ENCODE measurements around the gene PHLPP2.

PHLPP2 gene

DNA sequence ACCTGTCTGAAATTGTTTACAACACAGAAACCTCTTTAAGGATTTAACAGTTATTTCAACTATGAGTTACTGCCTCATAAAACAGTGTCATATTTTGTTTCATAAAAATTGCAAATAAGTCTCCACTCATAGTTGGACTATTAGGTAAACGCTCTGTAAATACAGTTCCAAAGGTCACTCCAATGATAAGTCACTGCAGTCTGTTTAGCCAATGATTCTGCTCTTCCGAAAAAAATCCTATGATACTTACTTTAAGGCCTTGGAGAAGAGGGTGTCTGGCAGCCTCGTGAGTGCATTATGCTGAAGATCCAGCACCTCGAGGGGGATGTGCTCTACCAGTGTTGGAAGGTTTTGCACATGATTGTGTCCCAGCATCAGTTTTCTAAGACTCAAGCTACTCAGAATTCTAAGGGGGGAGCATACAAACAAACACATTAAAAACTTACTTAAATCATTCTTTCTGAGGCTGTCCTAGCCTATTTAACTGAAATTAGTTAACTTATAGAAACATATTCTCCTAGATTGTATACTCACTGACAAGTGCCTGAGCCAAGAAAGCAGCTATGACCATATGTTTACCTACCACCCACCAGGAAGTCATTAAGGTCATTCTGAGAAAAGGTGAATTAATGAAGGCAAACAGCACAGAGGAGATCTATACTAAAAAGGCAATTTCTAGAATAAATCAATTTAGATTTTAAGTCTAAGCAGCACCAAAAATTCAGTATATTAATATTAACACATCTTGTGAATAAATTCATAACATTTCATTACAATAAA is 57.4 kb downstream of the PHLPP2 start:
- no peak for DNase-seq (ENCODE audit: low spot score)

DNA sequence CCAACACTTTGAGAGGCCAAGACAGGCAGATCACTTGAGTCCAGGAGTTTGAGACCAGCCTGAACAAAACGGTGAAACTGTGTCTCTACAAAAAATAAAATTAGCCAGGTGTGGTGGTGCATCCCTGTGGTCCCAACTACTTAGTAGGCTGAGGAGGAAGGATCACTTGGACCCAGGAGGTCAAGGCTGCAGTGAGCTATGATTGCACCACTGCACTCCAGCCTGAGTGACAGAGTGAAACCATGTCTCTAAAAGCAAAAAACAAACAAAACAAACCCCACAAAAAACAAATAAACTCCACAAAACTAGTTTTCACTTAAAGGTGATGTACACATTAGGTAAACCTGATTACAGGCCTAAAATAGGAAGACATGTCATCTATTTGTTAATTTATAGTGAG is 58.2 kb downstream of the PHLPP2 start:
- no peak for DNase-seq (ENCODE audit: low spot score)

DNA sequence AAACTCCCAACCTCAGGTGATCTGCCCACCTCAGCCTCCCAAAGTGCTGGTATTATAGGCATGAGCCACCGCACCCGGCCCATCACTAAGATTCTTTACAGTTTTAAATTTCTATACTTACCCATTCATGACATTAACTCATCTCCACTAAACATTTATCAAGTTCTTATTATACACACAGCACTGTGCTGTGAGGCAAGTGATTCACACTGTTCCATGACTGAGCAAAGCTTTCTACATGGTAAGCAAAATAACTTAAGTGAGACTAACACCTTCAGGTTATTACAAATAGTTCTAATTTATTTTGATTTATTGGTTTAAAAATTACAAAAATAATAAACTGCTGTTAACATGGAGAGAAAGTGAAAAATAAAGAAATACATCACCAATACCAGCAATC is 65.0 kb downstream of the PHLPP2 start:
- DNase-seq (ENCODE audit: low spot score): no peak

DNA sequence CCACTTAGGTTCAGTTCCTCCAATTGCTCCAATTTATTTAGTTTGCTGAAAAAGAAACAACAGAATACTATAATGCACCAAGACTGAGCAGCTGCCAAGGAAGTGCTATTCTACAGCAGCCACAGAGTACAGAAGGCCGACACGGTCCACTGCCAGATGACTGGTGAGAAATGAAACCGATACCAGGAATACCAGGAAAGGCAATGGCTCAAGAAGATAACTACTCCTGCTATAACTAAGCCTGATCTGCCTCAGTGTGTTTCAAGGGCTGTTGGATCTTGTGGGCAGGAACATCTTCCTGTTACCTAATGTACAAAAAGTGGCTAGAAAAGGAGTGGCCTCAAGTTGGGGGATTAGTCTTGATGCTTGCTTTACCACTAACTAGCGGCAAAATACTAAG is 65.7 kb downstream of the PHLPP2 start:
- no peak for DNase-seq (ENCODE audit: low spot score)

DNA sequence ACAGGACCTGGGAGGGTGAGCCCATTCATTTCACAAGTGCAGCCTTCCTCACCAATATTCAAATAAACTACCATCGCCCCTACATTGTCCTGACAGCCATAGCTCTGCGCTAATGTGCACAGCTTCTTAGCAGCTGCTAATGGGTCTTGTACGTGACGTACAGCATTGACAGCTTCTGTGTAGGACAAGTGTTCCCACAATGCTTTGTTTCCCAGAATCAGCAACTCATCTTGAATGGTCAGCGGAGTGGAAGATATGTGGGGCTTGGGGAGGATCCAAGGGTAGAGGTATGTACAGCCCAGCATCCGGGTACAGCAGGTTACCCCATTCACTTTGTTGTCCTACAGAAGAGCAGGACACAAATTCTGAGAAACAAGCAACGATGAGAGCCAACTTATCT is 74.8 kb downstream of the PHLPP2 start:
- no peak for DNase-seq (ENCODE audit: low spot score)

DNA sequence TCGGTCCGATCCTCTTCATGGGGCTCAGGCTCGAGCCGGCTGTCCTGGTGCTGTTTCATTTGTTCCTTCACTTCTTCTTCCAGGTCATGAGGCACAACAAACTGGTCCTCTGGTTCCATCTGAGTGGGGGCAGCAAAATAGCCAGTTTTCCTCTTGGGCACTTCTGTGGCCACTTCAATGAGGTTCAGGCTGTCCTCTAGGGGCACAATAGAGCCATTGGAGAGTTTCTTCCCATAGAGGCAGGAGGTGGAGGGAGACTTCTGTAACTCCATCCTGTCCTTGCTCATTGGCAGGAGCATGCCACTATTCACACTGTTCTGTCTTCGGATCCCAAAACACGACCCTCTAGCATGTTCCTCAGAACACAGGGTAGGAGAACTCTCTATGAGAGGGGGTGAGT is 75.6 kb downstream of the PHLPP2 start:
- DNase-seq (ENCODE audit: low spot score): no peak

DNA sequence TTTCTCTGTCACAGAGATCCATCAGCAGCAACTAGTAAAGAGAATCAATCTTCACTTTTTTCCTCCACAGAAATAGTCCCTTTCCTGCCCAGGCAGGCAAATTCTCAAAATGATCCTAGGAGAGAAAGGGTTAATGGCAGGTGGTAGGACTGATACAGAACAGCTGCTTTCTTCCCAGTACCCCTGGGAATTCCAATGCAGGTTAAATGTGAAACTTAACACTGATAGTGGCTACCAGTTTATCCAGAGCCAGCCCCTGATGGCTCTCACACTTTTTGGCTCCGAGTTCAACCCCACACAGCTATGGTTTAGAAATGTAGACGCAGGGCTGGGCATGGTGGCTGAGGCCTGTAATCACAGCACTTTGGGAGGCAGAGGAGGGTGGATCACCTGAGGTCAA is 76.3 kb downstream of the PHLPP2 start:
- DNase-seq (ENCODE audit: low spot score): no peak

DNA sequence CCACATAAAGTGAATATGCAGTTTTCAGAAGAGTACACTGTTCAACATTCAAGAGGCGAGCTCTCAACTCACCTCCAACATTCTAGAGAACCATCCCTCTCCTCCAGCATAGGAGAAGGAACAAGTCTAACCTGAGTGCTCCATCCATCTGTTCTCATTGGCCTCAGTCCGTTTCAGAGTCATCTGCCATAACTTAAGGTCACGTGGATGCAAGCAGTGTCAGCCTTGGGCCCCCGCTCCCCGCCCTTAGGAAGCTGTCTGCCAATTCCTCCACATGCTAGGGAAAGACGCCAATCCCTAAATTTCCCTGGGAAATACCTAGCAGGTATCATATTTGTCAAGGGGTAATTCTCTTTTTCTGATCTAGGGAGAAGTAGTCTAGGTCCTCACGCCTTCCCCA is 77.1 kb downstream of the PHLPP2 start:
- DNase-seq (ENCODE audit: low spot score): no peak

DNA sequence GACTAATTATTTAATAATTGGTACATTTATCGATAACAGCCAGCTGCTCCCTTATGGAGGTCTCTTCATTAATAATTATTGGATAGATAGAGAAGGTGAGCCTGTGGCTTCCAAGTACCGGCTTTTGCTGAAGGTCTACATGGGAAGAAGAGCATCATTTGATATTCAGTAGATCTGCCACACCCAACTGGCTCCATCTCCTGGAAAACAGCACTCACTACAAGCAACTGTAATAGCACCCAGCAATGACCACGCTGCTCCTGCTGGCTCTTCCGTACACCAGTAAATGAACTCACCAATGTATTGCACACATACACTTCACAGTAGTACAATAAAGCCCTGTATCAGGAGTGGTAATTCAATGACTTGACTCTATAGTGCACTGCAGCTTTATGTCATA is 79.1 kb downstream of the PHLPP2 start:
- DNase-seq (ENCODE audit: low spot score): no peak

DNA sequence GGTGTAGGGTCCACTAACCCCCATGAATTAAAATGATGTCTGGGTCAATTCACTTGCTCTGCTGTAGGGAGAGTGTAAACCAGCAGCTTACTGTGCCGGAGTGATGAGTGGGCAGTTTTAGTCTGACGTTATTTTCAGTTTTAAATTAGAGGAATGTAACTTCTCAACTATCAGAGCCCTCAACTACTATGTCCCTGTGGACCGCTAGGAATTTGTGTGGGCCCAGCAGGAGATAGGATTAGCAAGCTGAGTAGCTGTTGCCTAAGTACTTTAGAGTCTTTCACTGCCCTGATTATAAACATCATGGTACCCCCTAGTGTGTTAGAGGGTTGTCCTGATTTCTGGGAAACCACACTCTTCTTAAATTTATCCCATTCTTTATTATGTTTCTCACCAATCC is 87.1 kb downstream of the PHLPP2 start:
- no peak for DNase-seq (ENCODE audit: low spot score)

DNA sequence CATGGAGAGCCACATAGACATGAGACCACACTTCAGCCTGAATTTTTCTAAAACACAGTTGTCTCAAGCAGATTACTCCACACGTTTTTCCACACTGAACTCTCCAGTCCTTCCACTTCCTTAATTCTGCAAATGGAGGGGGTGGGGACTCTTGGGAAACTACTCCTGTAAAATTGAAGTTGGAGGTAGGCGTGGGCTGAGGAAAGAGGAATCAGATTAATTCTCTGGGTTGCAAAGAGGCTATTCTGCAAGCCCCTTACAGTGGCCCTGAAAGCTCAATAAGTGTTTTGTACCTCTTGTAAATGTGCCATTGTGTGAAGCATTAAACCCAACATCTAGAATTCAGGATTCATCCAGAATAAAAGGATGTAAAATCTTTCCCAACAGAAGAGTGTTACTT is 88.9 kb downstream of the PHLPP2 start:
- DNase-seq (ENCODE audit: low spot score): no peak

DNA sequence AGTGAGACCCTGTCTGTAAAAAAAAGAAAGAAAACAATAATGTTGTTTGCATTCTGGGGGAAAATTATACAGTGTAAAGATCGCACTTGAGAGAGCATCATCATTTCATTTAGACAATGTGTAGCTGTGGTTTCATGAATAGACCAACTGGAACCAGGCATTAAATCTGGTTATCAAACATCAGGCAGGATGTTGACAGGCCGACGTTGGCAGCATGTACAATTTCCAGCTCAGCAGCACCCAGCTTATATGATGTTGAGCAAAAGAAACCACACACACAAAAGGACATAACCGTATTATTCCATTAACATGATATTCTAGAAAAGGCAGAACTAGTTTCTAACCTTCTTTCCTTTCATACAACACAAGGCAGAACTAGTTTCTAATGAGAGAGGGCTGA is 92.7 kb downstream of the PHLPP2 start:
- DNase-seq (ENCODE audit: low spot score): no peak

DNA sequence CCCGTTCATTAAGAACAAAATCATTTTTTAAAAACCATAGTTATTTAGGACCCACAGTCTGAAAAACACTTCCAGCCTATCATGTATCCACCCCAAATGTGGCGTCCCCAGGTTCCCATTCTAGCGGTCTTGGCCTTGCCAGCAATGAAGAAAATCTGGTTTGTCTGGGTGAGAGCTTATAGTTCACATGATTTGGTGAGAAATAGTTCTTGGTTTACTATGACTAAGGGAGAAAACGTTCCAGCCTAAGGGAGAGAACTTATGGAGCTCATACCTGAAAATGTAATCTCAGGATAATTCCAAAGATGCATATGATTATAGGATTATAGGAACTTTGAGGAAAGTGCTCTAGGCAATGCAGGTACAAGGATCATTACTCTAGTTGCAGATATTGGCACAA is 93.7 kb downstream of the PHLPP2 start:
- DNase-seq (ENCODE audit: low spot score): no peak

DNA sequence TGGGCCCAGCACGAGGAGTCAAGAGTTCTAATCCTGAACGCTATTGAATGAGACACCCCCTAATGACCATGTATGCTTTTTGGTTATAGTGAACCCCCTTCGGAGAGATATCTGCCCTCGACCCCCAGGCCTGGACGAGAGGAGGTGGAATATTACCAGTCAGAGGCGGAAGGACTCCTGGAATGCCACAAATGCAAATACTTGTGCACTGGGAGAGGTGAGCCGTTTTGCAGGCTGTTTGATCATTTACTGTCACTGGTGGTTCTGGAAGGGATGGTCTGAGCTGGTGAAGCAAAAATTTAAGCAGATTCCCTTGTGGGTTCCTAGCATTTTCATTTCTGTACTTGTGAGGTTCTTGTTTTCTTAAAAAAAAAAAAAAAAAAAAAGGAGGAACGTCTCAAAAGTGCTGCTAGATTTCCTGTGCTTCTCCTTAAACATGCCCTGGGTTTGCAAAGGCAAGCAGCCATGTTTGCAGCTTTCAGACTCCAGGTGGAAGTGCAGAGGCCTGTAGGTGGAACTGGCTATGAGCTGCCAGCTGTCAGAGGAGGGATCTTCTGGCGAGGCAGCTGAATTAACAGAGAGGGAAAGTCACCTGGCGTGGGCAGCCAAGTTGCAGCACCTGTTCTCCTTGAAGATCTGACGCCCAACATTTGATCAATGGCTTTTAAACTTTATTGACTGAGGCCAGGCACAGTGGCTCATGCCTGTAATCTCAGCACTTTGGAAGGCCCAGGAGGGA is 95.1 kb downstream of the PHLPP2 start:
- DNase-seq (ENCODE audit: low spot score): no peak

DNA sequence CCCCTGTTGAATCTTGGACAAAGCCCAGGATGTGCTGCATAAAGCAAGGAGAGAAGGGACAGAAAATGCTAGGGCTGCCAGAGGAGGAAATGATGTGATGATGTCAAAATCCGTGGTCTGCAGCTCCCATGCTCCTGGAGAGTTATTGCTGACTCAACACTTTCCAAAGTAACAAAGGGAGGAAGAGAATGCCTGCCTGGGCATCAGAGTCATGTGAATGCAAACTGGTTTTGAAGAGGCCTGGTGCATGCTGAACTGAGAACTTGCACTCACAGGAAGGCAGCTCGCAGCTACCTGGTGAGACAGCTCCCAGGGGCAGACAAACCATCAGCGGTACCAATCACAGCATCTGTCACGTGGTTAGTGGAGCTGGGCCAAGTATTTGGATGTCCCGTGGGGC is 95.7 kb downstream of the PHLPP2 start:
- DNase-seq (ENCODE audit: low spot score): no peak

DNA sequence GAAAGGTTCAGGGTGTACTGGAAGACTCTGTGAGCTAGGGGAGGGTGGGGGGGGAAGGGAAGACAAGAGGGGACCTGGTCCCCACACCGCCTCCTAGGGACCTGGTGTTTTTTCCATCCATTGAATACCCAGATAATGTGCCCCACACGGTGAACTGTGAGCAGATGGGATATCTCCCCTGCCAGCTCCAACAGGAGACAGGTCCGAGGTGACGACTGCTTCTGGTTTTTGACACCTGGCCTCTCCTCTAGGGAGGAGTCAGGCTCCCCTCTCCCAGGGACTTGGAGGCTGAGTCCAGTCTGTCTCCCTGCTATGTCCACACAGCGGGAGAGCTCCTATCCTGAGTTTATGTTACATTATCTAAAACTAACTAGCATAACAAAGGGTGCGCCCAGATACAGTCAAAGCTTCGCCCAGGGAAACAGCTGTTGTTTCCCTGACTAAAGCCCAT is 96.7 kb downstream of the PHLPP2 start:
- no peak for DNase-seq (ENCODE audit: low spot score)

DNA sequence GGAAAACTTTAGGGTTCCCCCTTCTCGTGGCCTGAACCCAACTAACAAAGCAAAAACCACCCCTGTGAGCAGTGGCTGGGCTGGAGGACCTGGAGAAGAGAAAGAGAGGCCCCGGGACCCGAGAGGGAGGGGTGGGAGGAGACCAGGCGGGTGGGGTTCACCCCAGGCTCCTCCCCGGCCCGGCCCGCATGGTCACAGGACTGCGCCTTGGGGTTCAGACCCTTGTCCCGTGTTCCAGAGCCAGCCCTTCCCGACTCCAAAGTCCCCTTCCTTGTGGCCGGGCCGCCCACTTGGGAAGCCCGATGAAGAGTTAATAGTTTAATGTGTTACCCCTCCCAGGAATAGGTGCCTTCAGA is 97.7 kb downstream of the PHLPP2 start:
- DNase-seq (ENCODE audit: low spot score): no peak

DNA sequence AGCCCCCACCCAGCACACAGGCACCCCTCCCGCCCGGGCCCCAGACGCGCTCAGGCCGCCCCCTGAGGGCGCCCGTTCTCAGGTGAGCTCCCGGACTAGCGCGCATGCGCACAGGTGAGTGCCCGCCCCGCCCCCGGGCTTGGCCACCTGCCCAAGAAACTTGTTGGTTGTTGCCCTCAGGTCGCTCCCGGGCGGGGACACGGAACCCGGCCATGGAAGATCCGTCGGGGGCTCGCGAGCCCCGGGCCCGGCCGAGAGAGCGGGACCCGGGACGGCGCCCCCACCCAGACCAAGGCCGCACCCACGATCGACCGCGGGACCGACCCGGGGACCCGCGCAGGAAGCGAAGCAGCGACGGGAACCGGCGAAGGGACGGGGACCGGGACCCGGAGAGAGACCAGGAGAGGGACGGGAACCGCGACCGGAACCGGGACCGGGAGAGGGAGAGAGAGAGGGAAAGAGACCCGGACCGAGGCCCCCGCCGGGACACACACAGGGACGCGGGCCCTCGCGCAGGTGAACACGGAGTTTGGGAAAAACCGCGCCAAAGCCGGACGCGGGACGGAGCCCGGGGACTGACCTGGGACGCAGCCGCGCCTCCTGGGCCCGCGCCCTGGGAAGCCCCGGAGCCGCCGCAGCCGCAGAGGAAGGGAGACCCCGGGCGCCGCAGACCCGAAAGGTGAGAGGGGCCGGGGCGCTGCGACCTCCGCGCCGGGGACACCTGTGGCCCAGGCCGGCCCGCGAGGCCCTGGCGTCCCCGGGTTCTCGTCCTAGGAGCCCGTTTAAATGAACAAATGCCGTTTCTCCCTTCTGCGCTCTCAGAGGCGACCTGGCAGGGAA is 98.3 kb downstream of the PHLPP2 start, which contains the start of gene MARVELD3:
MARVELD3 (plus strand) TSS at position 167 of the 840 bp plus-strand sequence; CDS start at position 213, 46 bp downstream.
- no peak for DNase-seq (ENCODE audit: low spot score)

DNA sequence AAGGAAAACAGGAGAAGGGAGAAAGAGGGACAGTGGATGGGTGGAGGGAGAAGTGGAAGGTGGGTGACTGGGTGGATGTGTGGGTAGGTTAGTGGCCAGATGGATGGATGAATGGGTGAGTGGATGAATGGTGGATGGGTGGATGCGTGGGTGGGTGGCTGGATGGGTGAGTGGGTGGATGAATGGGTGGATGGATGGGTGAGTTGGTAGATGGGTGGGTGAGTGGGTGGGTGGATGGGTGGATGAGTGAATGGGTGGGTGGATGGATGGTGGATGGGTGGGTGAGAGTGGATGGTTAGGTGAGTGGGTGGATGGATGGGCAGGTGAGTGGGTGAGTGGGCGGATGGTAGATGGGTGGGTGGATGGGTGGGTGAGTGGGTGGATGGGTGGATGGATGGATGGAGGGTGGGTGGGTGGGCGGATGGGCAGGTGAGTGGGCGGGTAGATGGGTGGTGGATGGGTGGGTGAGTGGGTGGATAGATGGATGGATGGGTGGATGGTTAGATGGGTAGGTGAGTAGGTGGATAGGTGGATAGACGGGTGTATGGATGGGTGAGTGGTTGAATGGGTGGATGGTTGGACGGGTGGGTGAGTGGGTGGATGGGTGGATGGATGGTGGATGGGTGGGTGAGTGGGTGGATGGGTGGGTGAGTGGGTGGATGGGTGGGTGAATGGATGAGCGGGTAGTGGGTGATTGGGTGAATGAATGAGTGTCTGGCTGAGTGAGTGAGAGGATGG is 99.2 kb downstream of the PHLPP2 start:
- DNase-seq (ENCODE audit: low spot score): no peak

DNA sequence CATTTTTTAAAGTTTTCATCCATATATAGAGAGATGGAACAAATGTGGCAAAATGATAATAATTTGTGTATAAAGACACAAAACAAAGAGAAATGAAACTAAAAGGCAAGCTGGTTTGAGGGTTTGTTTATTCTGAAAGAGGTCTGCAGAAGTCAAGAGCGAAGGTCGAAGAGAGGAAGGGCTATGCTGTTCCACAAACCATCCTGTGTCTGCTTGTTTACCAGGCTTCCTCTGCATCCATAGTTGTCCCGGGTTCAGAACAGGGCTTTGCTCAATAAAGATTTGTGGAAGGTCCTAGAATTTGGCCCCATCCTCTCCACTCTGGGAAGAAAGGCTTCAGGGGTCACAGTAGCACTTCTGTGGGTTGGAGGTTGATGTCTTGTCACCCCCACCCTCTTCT is 100.9 kb downstream of the PHLPP2 start:
- no peak for DNase-seq (ENCODE audit: low spot score)

DNA sequence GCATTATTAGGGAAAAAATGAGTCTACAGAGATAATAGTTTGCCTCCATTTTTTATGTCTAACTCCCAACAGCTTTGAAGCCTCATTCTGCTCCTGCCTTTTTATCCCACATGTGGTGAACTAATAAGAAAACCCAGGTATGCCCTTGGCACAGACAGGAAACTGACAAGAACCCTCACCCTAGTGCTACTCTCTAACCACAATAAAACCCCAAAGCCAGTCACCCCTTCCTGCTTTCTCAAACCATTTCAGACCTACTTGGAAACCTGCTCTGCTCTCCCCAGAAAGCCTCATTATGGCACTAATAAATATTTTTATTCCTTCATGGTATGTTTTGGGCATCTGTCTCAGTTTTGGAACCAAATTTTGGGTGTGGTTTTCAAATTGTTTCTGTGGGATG is 102.4 kb downstream of the PHLPP2 start:
- peak; percentile 17 for DNase-seq (ENCODE audit: low spot score)

DNA sequence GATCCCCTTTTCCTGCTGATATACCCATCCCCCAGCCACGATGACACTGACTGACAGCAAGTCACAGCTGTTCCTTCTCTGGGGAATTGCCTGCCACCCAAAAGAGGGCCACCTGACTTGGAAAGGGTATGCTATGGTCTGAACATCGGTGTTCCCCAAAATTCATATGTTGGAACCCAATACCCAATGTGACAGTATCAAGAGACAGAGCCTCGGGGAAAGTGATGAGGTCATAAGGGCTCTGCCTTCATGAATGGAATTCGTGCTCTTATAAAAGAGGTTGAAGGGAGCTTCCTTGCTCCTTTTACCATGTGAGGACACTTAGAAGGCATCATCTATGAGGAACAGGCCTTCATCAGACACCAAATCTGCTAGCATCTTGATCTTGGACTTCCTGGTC is 106.1 kb downstream of the PHLPP2 start:
- no peak for DNase-seq (ENCODE audit: low spot score)
